GM23338 (cell line): ENCODE results near the gene KCNQ1OT1. TPM values are rescaled to one million over a fixed set of nuclear protein-coding genes. Genes with fewer than 3 reads are reported as not detected.

Experiments
- ATAC-seq: fragments of 200-7000 bp; cut with Tn5 transposase; 3 replicates; pipeline ENCODE4 v1.9.1; 2020
- DNase-seq: peaks from one replicate; pipeline ENCODE4 v3.0.0-alpha.2; 2015; ENCODE audit warnings: low spot score
- H2AFZ ChIP-seq: fragments of 200-600 bp; sonication (generic); 2 replicates; pipeline ENCODE4 v1.8.0; 2016; ENCODE audit warnings: antibody characterized with exemption, mild to moderate bottlenecking, moderate library complexity
- H3F3A ChIP-seq: fragments of 200-600 bp; sonication (generic); replicated peaks from 2 replicates; pipeline ENCODE4 v1.8.0; 2017; ENCODE audit warnings: antibody characterized with exemption, mixed run types, low read depth
- H3K27ac ChIP-seq: fragments of 200-600 bp; sonication (generic); 2 replicates; pipeline ENCODE4 v1.6.1; 2016; ENCODE audit warnings: low read depth
- H3K27me3 ChIP-seq: fragments of 200-600 bp; sonication (generic); 2 replicates; pipeline ENCODE4 v1.8.0; 2016; ENCODE audit warnings: mild to moderate bottlenecking, mixed run types, moderate library complexity; ENCODE audit not compliant: insufficient read depth
- H3K36me3 ChIP-seq: fragments of 200-600 bp; sonication (generic); 2 replicates; pipeline ENCODE4 v1.8.0; 2016; ENCODE audit warnings: mild to moderate bottlenecking; ENCODE audit not compliant: insufficient read depth
- H3K4me1 ChIP-seq: fragments of 200-600 bp; sonication (generic); 2 replicates; pipeline ENCODE4 v1.8.0; 2016; ENCODE audit warnings: mild to moderate bottlenecking, moderate library complexity; ENCODE audit not compliant: insufficient read depth
- H3K4me2 ChIP-seq: fragments of 200-600 bp; sonication (generic); 2 replicates; pipeline ENCODE4 v1.7.1; 2017; ENCODE audit warnings: mixed run types
- H3K4me3 ChIP-seq: fragments of 200-600 bp; sonication (generic); 2 replicates; pipeline ENCODE4 v1.6.1; 2016; ENCODE audit warnings: mixed run types
- H3K79me2 ChIP-seq: fragments of 200-600 bp; sonication (generic); replicated peaks from 2 replicates; pipeline ENCODE4 v1.8.0; 2017; ENCODE audit warnings: mild to moderate bottlenecking; ENCODE audit not compliant: insufficient read depth
- H3K9me2 ChIP-seq: fragments of 200-600 bp; sonication (generic); 2 replicates; pipeline ENCODE4 v1.8.0; 2017; ENCODE audit not compliant: insufficient read depth
- H4K20me1 ChIP-seq: fragments of 200-600 bp; sonication (generic); replicated peaks from 2 replicates; pipeline ENCODE4 v1.8.0; 2017; ENCODE audit warnings: mild to moderate bottlenecking; ENCODE audit not compliant: insufficient read depth
- H3K27ac Mint-ChIP-seq: 2 replicates; pipeline ENCODE4 v1.8.0; 2020; ENCODE audit warnings: inconsistent platforms, mild to moderate bottlenecking, moderate library complexity, mixed read lengths
- H3K27me3 Mint-ChIP-seq: 3 replicates; pipeline ENCODE4 v1.8.0; 2022; ENCODE audit warnings: low read depth, mild to moderate bottlenecking, moderate library complexity, mixed read lengths, inconsistent platforms; ENCODE audit not compliant: insufficient read depth, poor library complexity
- H3K36me3 Mint-ChIP-seq: 3 replicates; pipeline ENCODE4 v1.8.0; 2021; ENCODE audit warnings: low read depth, mild to moderate bottlenecking, inconsistent platforms, moderate library complexity, mixed read lengths
- H3K4me1 Mint-ChIP-seq: 3 replicates; pipeline ENCODE4 v1.8.0; 2020; ENCODE audit warnings: mild to moderate bottlenecking, inconsistent platforms, mixed read lengths
- H3K4me3 Mint-ChIP-seq: 3 replicates; pipeline ENCODE4 v1.8.0; 2021; ENCODE audit warnings: moderate library complexity, mild to moderate bottlenecking, inconsistent platforms, mixed read lengths
- H3K9me3 Mint-ChIP-seq: 3 replicates; pipeline ENCODE4 v1.8.0; 2020; ENCODE audit warnings: moderate library complexity, mild to moderate bottlenecking, inconsistent platforms, mixed read lengths
- CREB1 ChIP-seq: fragments of 250-450 bp; sonication (Bioruptor Pico); IDR thresholded peaks from 2 replicates; pipeline ENCODE4 v1.5.0; 2020; ENCODE audit warnings: low read depth, mild to moderate bottlenecking, moderate library complexity
- EZH2phosphoT487 ChIP-seq: fragments of 200-600 bp; sonication (generic); IDR thresholded peaks from one replicate; pipeline ENCODE4 v1.8.1; 2018; ENCODE audit warnings: antibody characterized with exemption; ENCODE audit not compliant: unreplicated experiment
- JUNB ChIP-seq: IDR thresholded peaks from one replicate; pipeline ENCODE4 v1.6.1; 2016; ENCODE audit warnings: antibody characterized with exemption; ENCODE audit not compliant: unreplicated experiment
- NANOG ChIP-seq: IDR thresholded peaks from 2 replicates; pipeline ENCODE4 v1.6.1; 2016; ENCODE audit warnings: antibody characterized with exemption, borderline replicate concordance
- STAT1 ChIP-seq: IDR thresholded peaks from one replicate; pipeline ENCODE4 v1.6.1; 2016; ENCODE audit warnings: antibody characterized with exemption; ENCODE audit not compliant: unreplicated experiment
- ZNF114 ChIP-seq: fragments of 250-450 bp; sonication (Bioruptor Pico); IDR thresholded peaks from 2 replicates; pipeline ENCODE4 v1.5.0; 2020; ENCODE audit warnings: mild to moderate bottlenecking, moderate library complexity
- ZNF462 ChIP-seq: fragments of 250-450 bp; sonication (Bioruptor Pico); IDR thresholded peaks from 2 replicates; pipeline ENCODE4 v1.5.0; 2020; ENCODE audit warnings: mild to moderate bottlenecking, moderate library complexity
- polyA plus RNA-seq: library from polyadenylated mRNA; unstranded; fragments of >200 nt; fragmentation: Nextera tagmentation; extraction: Ambion mirVana; gene quantifications from 2 replicates; pipeline ENCODE4 v1.2.1, GENCODE V29; 2016
- total RNA-seq: library from RNA; depleted of rRNA; stranded (reverse); fragments of >200 nt; shearing (Covaris generic); gene quantifications from 2 replicates; pipeline ENCODE4 v1.2.3, GENCODE V29; 2014
- TF ChIP-seq, protein P1 (sequence below): IDR thresholded peaks from 2 replicates; pipeline ENCODE4 v1.6.1; 2016; ENCODE audit warnings: antibody characterized with exemption

Gene KCNQ1OT1
- total and polyA plus RNA-seq, 2 experiments from 2014 or later, result 1.5 to 4.2 TPM

GRCh38 chr11:2689651-2690575 is 9.9 kb downstream of the KCNQ1OT1 start:
- no peak overlapping the region for H3K27ac ChIP-seq
- Mint-ChIP-seq H3K27me3 (peaks cover 22% of the 10 kb centered on the region), H3K9me3 (no peaks in the 10 kb centered on the region; the same call in 1 of the 3 replicates), H3K4me1 (peaks cover 78% of the 10 kb centered on the region), H3K27ac (no peak overlapping the region; the same call in 1 of the 2 replicates), H3K4me3 (peak overlapping the region; percentile 42; the same call in 1 of the 3 replicates), H3K36me3 (peaks cover 15% of the 10 kb centered on the region)
- peaks cover 81% of the 10 kb centered on the region for H3K79me2 ChIP-seq
- DNase-seq (no peak), ATAC-seq (no peak)
- H3K27me3 ChIP-seq, result no peaks in the 10 kb centered on the region
- H2AFZ ChIP-seq, result no peak overlapping the region
- peaks cover 7% of the 10 kb centered on the region for H4K20me1 ChIP-seq
- H3F3A ChIP-seq, result peaks cover 13% of the 10 kb centered on the region
- no peaks in the 10 kb centered on the region for H3K9me2 ChIP-seq
- H3K36me3 ChIP-seq, result no peaks in the 10 kb centered on the region
- no peak overlapping the region for H3K4me3 ChIP-seq
- H3K4me2 ChIP-seq, result no peak overlapping the region; the same call in 1 of the 2 replicates
- H3K4me1 ChIP-seq, result peaks cover 59% of the 10 kb centered on the region
- TF ChIP-seq NANOG, result no peak

- no peak overlapping the region for H2AFZ ChIP-seq
- peaks cover 77% of the 10 kb centered on the region for H3K4me1 Mint-ChIP-seq
- peaks cover 15% of the 10 kb centered on the region for H3K36me3 Mint-ChIP-seq
- H3K27ac ChIP-seq, result no peak overlapping the region
- H3K4me1 ChIP-seq, result peaks cover 60% of the 10 kb centered on the region
- peaks cover under 1% of the 10 kb centered on the region for H3F3A ChIP-seq
- no peaks in the 10 kb centered on the region for H3K9me2 ChIP-seq
- H3K27me3 Mint-ChIP-seq, result peaks cover 20% of the 10 kb centered on the region
- no peak overlapping the region for H3K4me3 Mint-ChIP-seq
- no peak overlapping the region for H3K4me3 ChIP-seq
- DNase-seq (no peak), ATAC-seq (no peak)
- H3K4me2 ChIP-seq, result peak overlapping the region; percentile 43
- peaks cover 86% of the 10 kb centered on the region for H3K79me2 ChIP-seq
- H3K9me3 Mint-ChIP-seq, result no peaks in the 10 kb centered on the region; the same call in 1 of the 3 replicates
- H3K27ac Mint-ChIP-seq, result no peak overlapping the region
- no peaks in the 10 kb centered on the region for H3K36me3 ChIP-seq
- H3K27me3 ChIP-seq, result no peaks in the 10 kb centered on the region
- peaks cover 8% of the 10 kb centered on the region for H4K20me1 ChIP-seq
- TF ChIP-seq STAT1 (no peak), CREB1 (CRISPR knock-in tag) (no peak), ZNF462 (CRISPR knock-in tag) (no peak), JUNB (no peak), ZNF114 (CRISPR knock-in tag) (no peak), EZH2phosphoT487 (no peak)
- TF ChIP-seq, protein P1, sequence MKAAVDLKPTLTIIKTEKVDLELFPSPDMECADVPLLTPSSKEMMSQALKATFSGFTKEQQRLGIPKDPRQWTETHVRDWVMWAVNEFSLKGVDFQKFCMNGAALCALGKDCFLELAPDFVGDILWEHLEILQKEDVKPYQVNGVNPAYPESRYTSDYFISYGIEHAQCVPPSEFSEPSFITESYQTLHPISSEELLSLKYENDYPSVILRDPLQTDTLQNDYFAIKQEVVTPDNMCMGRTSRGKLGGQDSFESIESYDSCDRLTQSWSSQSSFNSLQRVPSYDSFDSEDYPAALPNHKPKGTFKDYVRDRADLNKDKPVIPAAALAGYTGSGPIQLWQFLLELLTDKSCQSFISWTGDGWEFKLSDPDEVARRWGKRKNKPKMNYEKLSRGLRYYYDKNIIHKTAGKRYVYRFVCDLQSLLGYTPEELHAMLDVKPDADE, result no peak
These were observed 11.2 kb downstream of the KCNQ1OT1 start for GRCh38 chr11:2688381-2689231.
